ENCODE data around the gene NSL1.

The NSL1 gene

GRCh38 chr1:212759683-212760082, 31.9 kb downstream of the NSL1 start:
- no peaks in the 10 kb centered on the region for H3K36me3 ChIP-seq (ENCODE audit: low read length)
- H3K9ac ChIP-seq (ENCODE audit: low read length), result no peak overlapping the region
- no peak overlapping the region for H3K27ac ChIP-seq (ENCODE audit: low read depth, low read length)
- H2AFZ ChIP-seq (ENCODE audit: low read depth, low read length, severe bottlenecking), result no peak overlapping the region
- no peaks in the 10 kb centered on the region for H3K9me3 ChIP-seq (ENCODE audit: insufficient read depth, low read length)
- no peaks in the 10 kb centered on the region for H3F3A ChIP-seq (ENCODE audit: insufficient read depth)
- no peak for TF ChIP-seq CTCF (IDR thresholded peaks at IDR 0.05; ENCODE audit: insufficient read depth, low read length, poor library complexity, severe bottlenecking)
- TF ChIP-seq EZH2phosphoT487 (conservative IDR thresholded peaks at IDR 0.05; ENCODE audit: low read length), result no peak
- H3K9me2 ChIP-seq (replicated peaks; ENCODE audit: insufficient read depth, low read length), result no peaks in the 10 kb centered on the region
- 0 out of 2 replicates have a peak, but pooled peaks cover 4% of the 10 kb centered on the region for H4K20me1 ChIP-seq (ENCODE audit: low read depth, low read length)
- H3K27me3 ChIP-seq (ENCODE audit: low read length), result no peaks in the 10 kb centered on the region
- H3K79me2 ChIP-seq (ENCODE audit: insufficient read depth, low read length), result peaks cover 52% of the 10 kb centered on the region
- H3K4me3 ChIP-seq (ENCODE audit: insufficient read depth, low read length, poor library complexity, severe bottlenecking), result no peak overlapping the region
- no peak overlapping the region for H3K4me2 ChIP-seq (ENCODE audit: low read depth, low read length, poor library complexity, severe bottlenecking)

GRCh38 chr1:212754680-212755079, 36.9 kb downstream of the NSL1 start:
- H3K9me2 ChIP-seq (replicated peaks; ENCODE audit: insufficient read depth, low read length), result no peaks in the 10 kb centered on the region
- peaks cover 14% of the 10 kb centered on the region; the same call in 1 of the 2 replicates for H3F3A ChIP-seq (ENCODE audit: insufficient read depth)
- H3K79me2 ChIP-seq (ENCODE audit: insufficient read depth, low read length), result peaks cover 22% of the 10 kb centered on the region
- no peaks in the 10 kb centered on the region for H4K20me1 ChIP-seq (ENCODE audit: low read depth, low read length)
- no peaks in the 10 kb centered on the region for H3K36me3 ChIP-seq (ENCODE audit: low read length)
- no peaks in the 10 kb centered on the region for H3K27me3 ChIP-seq (ENCODE audit: low read length)
- no peak overlapping the region for H3K4me3 ChIP-seq (ENCODE audit: insufficient read depth, low read length, poor library complexity, severe bottlenecking)
- no peak overlapping the region for H3K4me2 ChIP-seq (ENCODE audit: low read depth, low read length, poor library complexity, severe bottlenecking)
- TF ChIP-seq EZH2phosphoT487 (conservative IDR thresholded peaks at IDR 0.05; ENCODE audit: low read length), result no peak
- no peak for TF ChIP-seq CTCF (IDR thresholded peaks at IDR 0.05; ENCODE audit: insufficient read depth, low read length, poor library complexity, severe bottlenecking)
- H3K9ac ChIP-seq (ENCODE audit: low read length), result no peak overlapping the region
- no peak overlapping the region for H3K27ac ChIP-seq (ENCODE audit: low read depth, low read length)
- H2AFZ ChIP-seq (ENCODE audit: low read depth, low read length, severe bottlenecking), result no peak overlapping the region
- no peaks in the 10 kb centered on the region for H3K9me3 ChIP-seq (ENCODE audit: insufficient read depth, low read length)

- no peak for TF ChIP-seq CTCF (IDR thresholded peaks at IDR 0.05; ENCODE audit: insufficient read depth, low read length, poor library complexity, severe bottlenecking)
- no peak for TF ChIP-seq EZH2phosphoT487 (conservative IDR thresholded peaks at IDR 0.05; ENCODE audit: low read length)
- Histone ChIP-seq H3K9me3 (ENCODE audit: insufficient read depth, low read length) (no peaks in the 10 kb centered on the region), H3K4me2 (ENCODE audit: low read depth, low read length, poor library complexity, severe bottlenecking) (no peak overlapping the region), H3K79me2 (ENCODE audit: insufficient read depth, low read length) (peaks cover 18% of the 10 kb centered on the region), H3K36me3 (ENCODE audit: low read length) (no peaks in the 10 kb centered on the region), H3F3A (ENCODE audit: insufficient read depth) (peaks cover 14% of the 10 kb centered on the region; the same call in 1 of the 2 replicates), H2AFZ (ENCODE audit: low read depth, low read length, severe bottlenecking) (no peak overlapping the region), H3K9ac (ENCODE audit: low read length) (no peak overlapping the region), H3K4me3 (ENCODE audit: insufficient read depth, low read length, poor library complexity, severe bottlenecking) (no peak overlapping the region), H4K20me1 (ENCODE audit: low read depth, low read length) (no peaks in the 10 kb centered on the region), H3K9me2 (replicated peaks; ENCODE audit: insufficient read depth, low read length) (no peaks in the 10 kb centered on the region), H3K27ac (ENCODE audit: low read depth, low read length) (peak overlapping the region; percentile 7; the same call in 1 of the 2 replicates), H3K27me3 (ENCODE audit: low read length) (no peaks in the 10 kb centered on the region)
Measured at GRCh38 chr1:212754193-212754592, 37.4 kb downstream of the NSL1 start.

Data from SU-DHL-6 (cell line).